SJCRH30 (cell line): ENCODE results near the gene PEX14. TPM values are rescaled to one million over a fixed set of nuclear protein-coding genes. Genes with fewer than 3 reads are reported as not detected.

Experiments used
- DNase-seq, 2 experiments: peaks; one replicate each; pipeline ENCODE4 v3.0.0-alpha.2; 2015 to 2020
- H3K27ac ChIP-seq: fragments of 250-450 bp; sonication (Bioruptor Pico); 2 replicates; pipeline ENCODE4 v1.5.1; 2020; ENCODE audit warnings: mild to moderate bottlenecking, moderate library complexity
- H3K27me3 ChIP-seq: fragments of 250-450 bp; sonication (Bioruptor Pico); 2 replicates; pipeline ENCODE4 v1.5.1; 2020; ENCODE audit warnings: mild to moderate bottlenecking, moderate library complexity
- H3K36me3 ChIP-seq: fragments of 250-450 bp; sonication (Bioruptor Pico); 2 replicates; pipeline ENCODE4 v1.5.1; 2020; ENCODE audit warnings: mild to moderate bottlenecking, moderate library complexity
- H3K4me1 ChIP-seq: fragments of 250-450 bp; sonication (Bioruptor Pico); 2 replicates; pipeline ENCODE4 v1.5.1; 2020; ENCODE audit warnings: mild to moderate bottlenecking, moderate library complexity
- H3K4me3 ChIP-seq: fragments of 250-450 bp; sonication (Bioruptor Pico); 2 replicates; pipeline ENCODE4 v1.5.1; 2020; ENCODE audit warnings: mild to moderate bottlenecking, moderate library complexity
- H3K9me3 ChIP-seq: fragments of 250-450 bp; sonication (Bioruptor Pico); replicated peaks from 2 replicates; pipeline ENCODE4 v1.5.1; 2020; ENCODE audit warnings: mild to moderate bottlenecking, moderate library complexity
- total RNA-seq: library from RNA; depleted of rRNA; stranded (reverse); fragments of >200 nt; shearing (Covaris generic); gene quantifications from 2 replicates; pipeline ENCODE4 v1.2.3, GENCODE V29; 2014

The PEX14 gene
- total RNA-seq, 1 experiment from 2014 or later: 14.6 TPM

- no peaks in the 10 kb centered on the region for H3K36me3 ChIP-seq
- no peak overlapping the region for H3K27ac ChIP-seq
- H3K4me1 ChIP-seq: no peaks in the 10 kb centered on the region
- H3K9me3 ChIP-seq: no peaks in the 10 kb centered on the region
- no peaks in the 10 kb centered on the region for H3K27me3 ChIP-seq
- no peak overlapping the region for H3K4me3 ChIP-seq
- DNase-seq: no peak
These were observed 146.0 kb downstream of the PEX14 start for GRCh38 chr1:10620776-10621175.

GRCh38 chr1:10621906-10622305 lies 147.2 kb downstream of the PEX14 start:
- Histone ChIP-seq H3K4me3 (no peak overlapping the region), H3K9me3 (no peaks in the 10 kb centered on the region), H3K27me3 (no peaks in the 10 kb centered on the region), H3K27ac (no peak overlapping the region), H3K4me1 (no peaks in the 10 kb centered on the region), H3K36me3 (no peaks in the 10 kb centered on the region)
- DNase-seq: no peak

GRCh38 chr1:10622910-10623685 lies 148.3 kb downstream of the PEX14 start:
- no peak for DNase-seq
- H3K36me3 ChIP-seq: no peaks in the 10 kb centered on the region
- H3K27ac ChIP-seq: no peak overlapping the region
- H3K4me1 ChIP-seq: no peaks in the 10 kb centered on the region
- no peaks in the 10 kb centered on the region for H3K9me3 ChIP-seq
- H3K27me3 ChIP-seq: no peaks in the 10 kb centered on the region
- H3K4me3 ChIP-seq: no peak overlapping the region

- Histone ChIP-seq H3K9me3 (no peaks in the 10 kb centered on the region), H3K4me3 (no peak overlapping the region), H3K4me1 (no peaks in the 10 kb centered on the region), H3K27me3 (no peaks in the 10 kb centered on the region), H3K27ac (no peak overlapping the region), H3K36me3 (no peaks in the 10 kb centered on the region)
- DNase-seq: no peak
These were observed 149.0 kb downstream of the PEX14 start for GRCh38 chr1:10623686-10624145.

GRCh38 chr1:10624256-10625050 lies 149.7 kb downstream of the PEX14 start:
- Histone ChIP-seq H3K27ac (no peak overlapping the region), H3K4me3 (no peak overlapping the region), H3K27me3 (no peaks in the 10 kb centered on the region), H3K36me3 (no peaks in the 10 kb centered on the region), H3K4me1 (no peaks in the 10 kb centered on the region), H3K9me3 (no peaks in the 10 kb centered on the region)
- DNase-seq: no peak

- Histone ChIP-seq H3K4me1 (no peaks in the 10 kb centered on the region), H3K4me3 (no peak overlapping the region), H3K27ac (no peak overlapping the region), H3K36me3 (no peaks in the 10 kb centered on the region), H3K27me3 (no peaks in the 10 kb centered on the region), H3K9me3 (no peaks in the 10 kb centered on the region)
- no peak for DNase-seq
These were observed 150.3 kb downstream of the PEX14 start for GRCh38 chr1:10625076-10625475.

- no peaks in the 10 kb centered on the region for H3K4me1 ChIP-seq
- H3K36me3 ChIP-seq: no peaks in the 10 kb centered on the region
- H3K9me3 ChIP-seq: no peaks in the 10 kb centered on the region
- no peaks in the 10 kb centered on the region for H3K27me3 ChIP-seq
- H3K27ac ChIP-seq: no peak overlapping the region
- H3K4me3 ChIP-seq: no peak overlapping the region
- DNase-seq: no peak
These were observed 150.8 kb downstream of the PEX14 start for GRCh38 chr1:10625554-10625953.

- no peaks in the 10 kb centered on the region for H3K27me3 ChIP-seq
- no peaks in the 10 kb centered on the region for H3K4me1 ChIP-seq
- H3K4me3 ChIP-seq: no peak overlapping the region
- H3K9me3 ChIP-seq: no peaks in the 10 kb centered on the region
- no peak overlapping the region for H3K27ac ChIP-seq
- no peak for DNase-seq
- no peaks in the 10 kb centered on the region for H3K36me3 ChIP-seq
These were observed 151.5 kb downstream of the PEX14 start for GRCh38 chr1:10626131-10626731.

- H3K36me3 ChIP-seq: no peaks in the 10 kb centered on the region
- DNase-seq: no peak
- no peaks in the 10 kb centered on the region for H3K4me1 ChIP-seq
These were observed 152.2 kb downstream of the PEX14 start for GRCh38 chr1:10626791-10627410.

GRCh38 chr1:10628685-10629084 lies 153.9 kb downstream of the PEX14 start:
- Histone ChIP-seq H3K27ac (no peak overlapping the region), H3K9me3 (no peaks in the 10 kb centered on the region), H3K4me1 (no peaks in the 10 kb centered on the region), H3K36me3 (no peaks in the 10 kb centered on the region), H3K4me3 (no peak overlapping the region), H3K27me3 (no peaks in the 10 kb centered on the region)
- no peak for DNase-seq

More at GRCh38 chr1:10626791-10627410, 152.2 kb downstream of the PEX14 start:
- Histone ChIP-seq H3K27ac (no peak overlapping the region), H3K4me3 (no peak overlapping the region), H3K9me3 (no peaks in the 10 kb centered on the region), H3K27me3 (no peaks in the 10 kb centered on the region)

GRCh38 chr1:10629091-10629815 lies 154.5 kb downstream of the PEX14 start:
- no peaks in the 10 kb centered on the region for H3K9me3 ChIP-seq
- no peak overlapping the region for H3K4me3 ChIP-seq
- H3K27ac ChIP-seq: no peak overlapping the region
- no peaks in the 10 kb centered on the region for H3K36me3 ChIP-seq
- DNase-seq: no peak
- no peaks in the 10 kb centered on the region for H3K4me1 ChIP-seq
- no peaks in the 10 kb centered on the region for H3K27me3 ChIP-seq

- no peak overlapping the region for H3K4me3 ChIP-seq
These were observed 155.2 kb downstream of the PEX14 start for GRCh38 chr1:10629816-10630571.

GRCh38 chr1:10630661-10631120 lies 155.9 kb downstream of the PEX14 start:
- Histone ChIP-seq H3K4me1 (peaks cover 11% of the 10 kb centered on the region), H3K27ac (no peak overlapping the region)

More at GRCh38 chr1:10629816-10630571, 155.2 kb downstream of the PEX14 start:
- no peak overlapping the region for H3K27ac ChIP-seq
- no peak for DNase-seq
- no peaks in the 10 kb centered on the region for H3K9me3 ChIP-seq
- peaks cover 4% of the 10 kb centered on the region for H3K4me1 ChIP-seq
- no peaks in the 10 kb centered on the region for H3K36me3 ChIP-seq
- no peaks in the 10 kb centered on the region for H3K27me3 ChIP-seq

More at GRCh38 chr1:10630661-10631120, 155.9 kb downstream of the PEX14 start:
- Histone ChIP-seq H3K27me3 (no peaks in the 10 kb centered on the region), H3K4me3 (no peak overlapping the region), H3K9me3 (no peaks in the 10 kb centered on the region), H3K36me3 (no peaks in the 10 kb centered on the region)
- DNase-seq: no peak
